Measurements from ENCODE around the gene CDH4. TPM values are rescaled to one million over a fixed set of nuclear protein-coding genes. Genes with fewer than 3 reads are reported as not detected.

CDH4 gene
- total and polyA plus RNA-seq, 2 of the 8 experiments (the other 6 are each of a cell fraction or from before 2014, with no cell fraction given) = 4.3 to 7.9 TPM

DNA sequence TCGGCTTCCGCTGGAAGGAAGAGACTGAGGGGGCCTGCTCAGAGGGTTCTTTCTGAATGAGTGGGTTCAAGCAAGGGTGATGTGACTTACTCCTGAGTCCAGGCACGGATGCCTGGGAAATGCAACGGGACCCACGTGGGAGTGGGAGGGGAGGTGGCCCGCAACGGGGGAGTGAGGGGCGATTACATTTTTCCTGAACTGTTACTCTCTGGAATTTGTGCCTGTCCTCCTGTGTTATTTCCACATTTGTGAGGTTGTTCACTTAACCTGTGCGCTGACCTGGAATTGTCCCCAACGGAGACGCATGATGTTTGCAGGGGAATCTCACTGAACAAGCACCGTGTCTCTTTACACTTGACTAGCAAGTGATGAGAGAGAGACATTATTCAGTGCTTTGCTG, 209.4 kb downstream of the CDH4 start:
- POLR2A ChIA-PET (ENCODE audit: partially characterized antibody) = no interaction called here
- no peak overlapping the region for H2BK120ac ChIP-seq (replicated peaks; ENCODE audit: low read depth, low read length)
- CTCF ChIA-PET (ENCODE audit: partially characterized antibody) = interaction anchor here (0.7 kb wide), 1 partner anchor 505 kb away, joined by 3 read pairs; no protein-coding TSS in a partner anchor
- no peak overlapping the region for H3K18ac ChIP-seq (ENCODE audit: extremely low read depth, low read length)
- 90% methylated on average over 10 of the region's 12 CpGs; no CpG with 5 or more reads in 1 of the 2 experiments for WGBS, 2 experiments (ENCODE audit: extremely low coverage in 1 of 2, insufficient coverage in 1 of 2, insufficient read length in 1 of 2, insufficient replicate concordance in 2 of 2, low coverage in 1 of 2, low lambda C conversion rate in 2 of 2, missing lambda C conversion rate in 1 of 2)
- H3K9me3 ChIP-seq (ENCODE audit: insufficient read depth in 2 of 2, low read depth in 1 of 2, low read length in 1 of 2) = peaks cover 15 to 16% of the 10 kb centered on the region in 2 experiments
- peaks cover 0 to 3% of the 10 kb centered on the region in 2 experiments; a peak in 2 of 4 replicates for H3K79me2 ChIP-seq (ENCODE audit: control insufficient read depth in 1 of 2, insufficient read depth in 2 of 2, low read length in 2 of 2)
- H4K5ac ChIP-seq (ENCODE audit: insufficient read length, low read depth, low read length) = no peak overlapping the region
- no peak for DNase-seq (ENCODE audit: low read depth in 1 of 2, low spot score in 2 of 2)
- TF ChIP-seq BACH1 (IDR thresholded peaks at IDR 0.05; ENCODE audit: low read length) (no peak), JUN (IDR thresholded peaks at IDR 0.05; ENCODE audit: low read depth, low read length) (no peak), SAP30 (IDR thresholded peaks at IDR 0.05; ENCODE audit: insufficient read depth, insufficient replicate concordance, low read length) (no peak)
- H3K23me2 ChIP-seq (ENCODE audit: low read depth, low read length) = peaks cover 9% of the 10 kb centered on the region; the same call in 1 of the 2 replicates
- no peak overlapping the region; the same call in 1 of the 2 replicates for H2BK12ac ChIP-seq (ENCODE audit: low read depth, low read length)
- no peak overlapping the region for H3K4ac ChIP-seq (replicated peaks; ENCODE audit: insufficient read length, low read depth, low read length)
- no peak for FAIRE-seq
- no peak overlapping the region for H3K14ac ChIP-seq (ENCODE audit: insufficient read length)
- H3K36me3 ChIP-seq (ENCODE audit: control insufficient read depth in 2 of 4, insufficient read depth in 4 of 4, low read length in 3 of 4) = no peaks in the 10 kb centered on the region; a peak in 2 of 8 replicates
- H2AFZ ChIP-seq (ENCODE audit: low read length) = no peak overlapping the region
- H4K91ac ChIP-seq (replicated peaks; ENCODE audit: insufficient read length, low read length) = no peak overlapping the region
- H3K56ac ChIP-seq (replicated peaks; ENCODE audit: insufficient read length, low read depth, low read length) = no peak overlapping the region
- peaks cover 3% of the 10 kb centered on the region for H3K79me1 ChIP-seq (ENCODE audit: low read depth, low read length)
- peaks cover 0 to 6% (median 2%) of the 10 kb centered on the region in 4 experiments; a peak in 3 of 7 replicates for H3K4me1 ChIP-seq (replicated peaks in 1 of 4; ENCODE audit: control insufficient read depth in 3 of 4, insufficient read depth in 4 of 4, low read length in 3 of 4)
- peak overlapping the region; percentile 25; the same call in 1 of the 2 replicates for H2BK15ac ChIP-seq (ENCODE audit: low read length)
- H3K27ac ChIP-seq (ENCODE audit: low read depth, low read length) = no peak overlapping the region
- no peak overlapping the region for H2BK5ac ChIP-seq (ENCODE audit: low read depth, low read length)
- H2AK5ac ChIP-seq (ENCODE audit: low read depth, low read length) = no peak overlapping the region
- no peak overlapping the region for H3K9ac ChIP-seq (replicated peaks in 1 of 4; ENCODE audit: extremely low read depth in 1 of 4, low read depth in 3 of 4, low read length in 3 of 4)
- no peak overlapping the region for H4K8ac ChIP-seq (ENCODE audit: extremely low read depth, insufficient read depth, low read length)
- H3K23ac ChIP-seq (ENCODE audit: insufficient read length) = no peak overlapping the region
- H4K20me1 ChIP-seq (replicated peaks in 1 of 2; ENCODE audit: control insufficient read depth in 1 of 2, insufficient read depth in 2 of 2, low read length in 2 of 2) = peaks cover 0 to 5% of the 10 kb centered on the region in 2 experiments
- no peaks in the 10 kb centered on the region for H3K27me3 ChIP-seq (replicated peaks in 1 of 4; ENCODE audit: control insufficient read depth in 3 of 4, extremely low read depth in 1 of 4, insufficient read depth in 3 of 4, low read length in 3 of 4)
- no peak overlapping the region for H3K4me2 ChIP-seq (ENCODE audit: insufficient read depth in 1 of 2, low read depth in 2 of 2, low read length in 2 of 2)
- no peak overlapping the region for H2BK20ac ChIP-seq (ENCODE audit: low read length)
- no peak overlapping the region for H3K4me3 ChIP-seq (ENCODE audit: extremely low read depth in 1 of 4, insufficient read depth in 2 of 4, low read depth in 3 of 4, low read length in 4 of 4)

Data from H1 (cell line).